ENCODE measurements around the gene KRT9. TPM values are rescaled to one million over a fixed set of nuclear protein-coding genes. Genes with fewer than 3 reads are reported as not detected.

KRT9 gene
- total RNA-seq, 1 experiment from 2014 or later, result 0.15 TPM

DNA sequence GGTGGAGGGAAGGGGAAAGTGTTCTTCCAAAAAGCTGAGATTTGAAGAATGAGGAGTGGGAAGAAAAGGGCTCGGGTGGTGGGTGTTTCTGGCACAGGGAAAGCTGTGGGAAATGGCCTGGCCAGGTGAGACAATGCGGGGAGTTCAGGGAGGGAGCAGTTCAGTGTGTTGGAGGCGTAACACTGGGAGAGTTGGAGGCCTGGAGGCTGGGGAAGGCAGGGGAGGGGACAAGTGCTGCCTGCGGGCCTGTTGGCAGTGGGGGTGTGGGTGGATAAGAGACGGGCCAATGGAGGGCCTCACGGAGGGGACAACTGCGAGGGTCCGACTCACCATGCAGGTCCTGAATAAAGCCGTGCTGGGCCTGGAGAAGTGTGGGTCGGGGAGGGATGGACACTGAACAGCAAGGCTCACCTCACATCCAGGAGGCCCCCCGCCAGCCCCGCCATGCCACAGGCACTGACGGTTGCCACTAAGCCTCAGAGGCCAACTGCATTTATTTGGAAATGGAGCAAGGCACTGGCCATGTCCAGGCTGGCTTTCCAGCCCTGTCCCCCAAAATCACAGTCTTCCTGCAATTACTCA lies 25.9 kb downstream of the KRT9 start:
- H3K9ac ChIP-seq (ENCODE audit: low read length), result no peak overlapping the region
- POLR2A ChIA-PET, result interaction anchor here (5.5 to 6.5 kb wide), 2 partner anchors 18 to 21 kb away, joined by 68 to 148 read pairs; partner anchors contain the start of genes KRT15 and KRT19

DNA sequence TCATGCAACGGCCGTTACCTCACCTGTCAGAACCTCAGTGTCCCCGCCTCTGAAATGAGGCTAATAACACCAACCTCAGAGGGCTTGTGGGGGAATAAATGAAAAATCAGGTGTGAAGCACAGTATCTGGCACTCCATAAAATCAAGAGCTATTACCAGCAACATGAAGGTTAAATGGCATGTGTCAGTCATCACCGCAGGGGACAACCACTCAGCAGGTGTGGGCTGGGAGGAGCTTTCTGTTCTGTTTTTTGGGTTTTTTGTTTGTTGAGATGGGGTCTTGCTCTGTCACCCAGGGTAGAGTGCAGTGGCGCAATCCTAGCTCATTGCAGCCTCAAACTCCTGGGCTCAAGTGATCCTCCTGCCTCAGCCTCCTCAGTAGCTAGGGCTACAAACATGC lies 26.9 kb downstream of the KRT9 start:
- peak overlapping the region; percentile 48 for H3K9ac ChIP-seq (ENCODE audit: low read length)

More for the DNA sequence above, 25.9 kb downstream of the KRT9 start:
- ATAC-seq, result no peak
- BruUV-seq (replicated peaks), result no TSS peak
- no peak overlapping the region for H3K4me2 ChIP-seq (ENCODE audit: low read length)
- DNase-seq (ENCODE audit: low read depth, low spot score), result no peak
- H3K27me3 ChIP-seq (ENCODE audit: insufficient read depth, low read length), result no peaks in the 10 kb centered on the region
- peaks cover 39 to 75% of the 10 kb centered on the region in 2 experiments for H3K4me1 ChIP-seq (ENCODE audit: control insufficient read depth in 1 of 2, insufficient read depth in 2 of 2, low read length in 2 of 2)
- CTCF ChIA-PET, result no interaction called here
- RAD21 ChIA-PET (ENCODE audit: low non-redundant PET in 1 of 2, low total read pairs in 2 of 2, uncharacterized antibody in 2 of 2, unreplicated experiment in 2 of 2), result no interaction called here
- no peak for TF ChIP-seq MAX (IDR thresholded peaks at IDR 0.05)
- TF ChIP-seq EGR1 (IDR thresholded peaks at IDR 0.05; ENCODE audit: low read depth), result no peak
- TF ChIP-seq RAD21 (IDR thresholded peaks at IDR 0.05; ENCODE audit: low read depth), result no peak
- no peak for TF ChIP-seq ATF3 (IDR thresholded peaks at IDR 0.05)
- intact Hi-C loops (cut with micrococcal nuclease), result loop anchor here (5.0 to 10.0 kb wide), 2 partner anchors 224 to 931 kb away; no protein-coding TSS in a partner anchor
- no peaks in the 10 kb centered on the region for H3K36me3 ChIP-seq (ENCODE audit: control insufficient read depth in 1 of 2, insufficient read depth in 2 of 2, low read length in 2 of 2)
- no peaks in the 10 kb centered on the region for H3K79me2 ChIP-seq (ENCODE audit: insufficient read depth, low read length)
- H3K27ac ChIP-seq (ENCODE audit: low read depth, low read length), result peak overlapping the region; percentile 15; the same call in 1 of the 2 replicates
- H3K4me3 ChIP-seq (replicated peaks in 1 of 2; ENCODE audit: low read depth in 1 of 2, low read length in 2 of 2), result no peak overlapping the region
- H3K9me2 ChIP-seq (ENCODE audit: insufficient read depth), result no peaks in the 10 kb centered on the region
- peaks cover 0 to 8% of the 10 kb centered on the region in 2 experiments; a peak in 1 of 4 replicates for H3K9me3 ChIP-seq (ENCODE audit: control insufficient read depth in 1 of 2, insufficient read depth in 1 of 2, low read depth in 1 of 2, low read length in 2 of 2)
- H2AFZ ChIP-seq (ENCODE audit: low read depth, low read length, poor library complexity, severe bottlenecking), result no peak overlapping the region
- no peaks in the 10 kb centered on the region for H4K20me1 ChIP-seq (ENCODE audit: insufficient read depth)

More for the DNA sequence above, 26.9 kb downstream of the KRT9 start:
- POLR2A ChIA-PET, result interaction anchor here (1.4 to 6.5 kb wide), 2 partner anchors 17 to 143 kb away, joined by 5 to 68 read pairs; partner anchors contain the start of genes EIF1 and KRT19
- Histone ChIP-seq H3K4me3 (replicated peaks in 1 of 2; ENCODE audit: low read depth in 1 of 2, low read length in 2 of 2) (no peak overlapping the region), H4K20me1 (ENCODE audit: insufficient read depth) (no peaks in the 10 kb centered on the region), H3K27ac (ENCODE audit: low read depth, low read length) (peak overlapping the region; percentile 42; the same call in 1 of the 2 replicates), H2AFZ (ENCODE audit: low read depth, low read length, poor library complexity, severe bottlenecking) (peak overlapping the region; percentile 86), H3K36me3 (ENCODE audit: control insufficient read depth in 1 of 2, insufficient read depth in 2 of 2, low read length in 2 of 2) (no peaks in the 10 kb centered on the region), H3K4me1 (ENCODE audit: control insufficient read depth in 1 of 2, insufficient read depth in 2 of 2, low read length in 2 of 2) (peaks cover 46 to 78% of the 10 kb centered on the region in 2 experiments), H3K79me2 (ENCODE audit: insufficient read depth, low read length) (no peaks in the 10 kb centered on the region), H3K4me2 (ENCODE audit: low read length) (peak overlapping the region; percentile 60), H3K9me2 (ENCODE audit: insufficient read depth) (no peaks in the 10 kb centered on the region), H3K9me3 (ENCODE audit: control insufficient read depth in 1 of 2, insufficient read depth in 1 of 2, low read depth in 1 of 2, low read length in 2 of 2) (peaks cover 0 to 8% of the 10 kb centered on the region in 2 experiments; a peak in 1 of 4 replicates), H3K27me3 (ENCODE audit: insufficient read depth, low read length) (no peaks in the 10 kb centered on the region)
- RAD21 ChIA-PET (ENCODE audit: low non-redundant PET in 1 of 2, low total read pairs in 2 of 2, uncharacterized antibody in 2 of 2, unreplicated experiment in 2 of 2), result no interaction called here
- ATAC-seq, result no peak
- intact Hi-C loops (cut with micrococcal nuclease), result loop anchor here (5.0 to 10.0 kb wide), 2 partner anchors 223 to 930 kb away; no protein-coding TSS in a partner anchor
- CTCF ChIA-PET, result interaction anchor here (0.6 to 1.3 kb wide), 3 partner anchors 104 to 164 kb away, joined by 4 to 5 read pairs (median 5); no protein-coding TSS in a partner anchor
- TF ChIP-seq CBX3 (IDR thresholded peaks at IDR 0.05; ENCODE audit: low read depth) (no peak), YY1 (IDR thresholded peaks at IDR 0.05; ENCODE audit: extremely low read depth, insufficient replicate concordance, low read depth, low read length) (no peak), JUND (IDR thresholded peaks at IDR 0.05) (no peak), ZBTB33 (IDR thresholded peaks at IDR 0.05; ENCODE audit: extremely low read depth, insufficient replicate concordance, low read length) (no peak), EGR1 (IDR thresholded peaks at IDR 0.05; ENCODE audit: low read depth) (no peak), ZNF274 (IDR thresholded peaks at IDR 0.05; ENCODE audit: low read depth, low read length) (no peak), CEBPB (IDR thresholded peaks at IDR 0.05; ENCODE audit: low read depth) (no peak), SIN3A (IDR thresholded peaks at IDR 0.05; ENCODE audit: low read depth) (no peak)
- DNase-seq (ENCODE audit: low read depth, low spot score), result no peak
- BruUV-seq (replicated peaks), result no TSS peak
